H9 (cell line): Measurements from ENCODE around the gene TBC1D22A. TPM values are rescaled to one million over a fixed set of nuclear protein-coding genes. Genes with fewer than 3 reads are reported as not detected.

Source experiments
- DNase-seq: peaks from one replicate; pipeline ENCODE4 v3.0.0-alpha.2; 2017
- H2AFZ ChIP-seq: one replicate; pipeline ENCODE4 v1.6.1; 2013; ENCODE audit warnings: mild to moderate bottlenecking, low read length, control low read depth, moderate library complexity
- H2AK5ac ChIP-seq: 2 replicates; pipeline ENCODE4 v1.6.1; 2013; ENCODE audit warnings: low read length, control low read depth, mixed read lengths; ENCODE audit not compliant: insufficient read length
- H2BK120ac ChIP-seq: one replicate; pipeline ENCODE4 v1.6.1; 2013; ENCODE audit warnings: low read depth, mild to moderate bottlenecking, low read length, control low read depth, inconsistent platforms; ENCODE audit not compliant: poor library complexity, severe bottlenecking
- H2BK12ac ChIP-seq: 2 replicates; pipeline ENCODE4 v1.6.1; 2013; ENCODE audit warnings: low read length, control low read depth, mixed read lengths, low read depth; ENCODE audit not compliant: insufficient read length
- H2BK15ac ChIP-seq: 2 replicates; pipeline ENCODE4 v1.6.1; 2013; ENCODE audit warnings: low read depth, low read length, control low read depth
- H2BK20ac ChIP-seq: one replicate; pipeline ENCODE4 v1.6.1; 2013; ENCODE audit warnings: low read depth, mild to moderate bottlenecking, low read length, control low read depth, inconsistent platforms; ENCODE audit not compliant: poor library complexity, severe bottlenecking
- H2BK5ac ChIP-seq: 2 replicates; pipeline ENCODE4 v1.6.1; 2013; ENCODE audit warnings: low read length, control low read depth, mixed read lengths; ENCODE audit not compliant: insufficient read length
- H3K14ac ChIP-seq: 2 replicates; pipeline ENCODE4 v1.6.1; 2013; ENCODE audit warnings: low read length, control low read depth; ENCODE audit not compliant: insufficient read depth
- H3K18ac ChIP-seq: 2 replicates; pipeline ENCODE4 v1.6.1; 2013; ENCODE audit warnings: low read depth, mild to moderate bottlenecking, mixed read lengths, low read length, control low read depth; ENCODE audit not compliant: insufficient read length
- H3K23ac ChIP-seq: 2 replicates; pipeline ENCODE4 v1.6.1; 2013; ENCODE audit warnings: low read length, control low read depth, mixed read lengths, low read depth; ENCODE audit not compliant: insufficient read length
- H3K23me2 ChIP-seq: 2 replicates; pipeline ENCODE4 v1.6.1; 2013; ENCODE audit warnings: low read depth, mild to moderate bottlenecking, mixed read lengths, low read length, control low read depth; ENCODE audit not compliant: insufficient read length, poor library complexity, severe bottlenecking
- H3K27ac ChIP-seq: 2 replicates; pipeline ENCODE4 v1.5.1; 2013; ENCODE audit warnings: low read length, control low read depth, mixed read lengths, low read depth; ENCODE audit not compliant: insufficient read length
- H3K27me3 ChIP-seq: 2 replicates; pipeline ENCODE4 v1.6.1; 2013; ENCODE audit warnings: low read length, control low read depth, inconsistent platforms; ENCODE audit not compliant: insufficient read depth
- H3K4ac ChIP-seq: 2 replicates; pipeline ENCODE4 v1.6.1; 2013; ENCODE audit warnings: low read depth, mild to moderate bottlenecking, control low read depth, inconsistent platforms, low read length, moderate library complexity
- H3K4me1 ChIP-seq: 2 replicates; pipeline ENCODE4 v1.6.1; 2013; ENCODE audit warnings: low read length, control low read depth, inconsistent platforms; ENCODE audit not compliant: insufficient read depth
- H3K4me2 ChIP-seq: 2 replicates; pipeline ENCODE4 v1.6.1; 2013; ENCODE audit warnings: low read length, control low read depth, mixed read lengths; ENCODE audit not compliant: insufficient read length, insufficient read depth
- H3K56ac ChIP-seq: 2 replicates; pipeline ENCODE4 v1.6.1; 2013; ENCODE audit warnings: low read depth, mild to moderate bottlenecking, mixed read lengths, low read length, control low read depth; ENCODE audit not compliant: insufficient read length
- H3K79me1 ChIP-seq: 2 replicates; pipeline ENCODE4 v1.6.1; 2013; ENCODE audit warnings: low read depth, mild to moderate bottlenecking, moderate library complexity, low read length, control low read depth, inconsistent platforms; ENCODE audit not compliant: insufficient read depth, poor library complexity, severe bottlenecking
- H3K79me2 ChIP-seq: 2 replicates; pipeline ENCODE4 v1.6.1; 2013; ENCODE audit warnings: low read length, control low read depth, inconsistent platforms; ENCODE audit not compliant: insufficient read depth
- H3K9ac ChIP-seq: 2 replicates; pipeline ENCODE4 v1.6.1; 2013; ENCODE audit warnings: low read length, control low read depth, mixed read lengths; ENCODE audit not compliant: insufficient read length; ENCODE audit errors: extremely low read depth
- H3K9me3 ChIP-seq: one replicate; pipeline ENCODE4 v1.6.1; 2013; ENCODE audit warnings: low read depth, low read length, inconsistent platforms; ENCODE audit not compliant: control insufficient read depth
- H3T11ph ChIP-seq: one replicate; pipeline ENCODE4 v1.6.1; 2013; ENCODE audit warnings: mild to moderate bottlenecking, low read length, control low read depth, inconsistent platforms
- H4K20me1 ChIP-seq: one replicate; pipeline ENCODE4 v1.6.1; 2013; ENCODE audit not compliant: control insufficient read depth, insufficient read length, insufficient read depth
- H4K5ac ChIP-seq: 2 replicates; pipeline ENCODE4 v1.6.1; 2013; ENCODE audit warnings: low read depth, mild to moderate bottlenecking, mixed read lengths, low read length, control low read depth; ENCODE audit not compliant: insufficient read length
- H4K8ac ChIP-seq: replicated peaks from 2 replicates; pipeline ENCODE4 v1.6.1; 2013; ENCODE audit warnings: low read length, control low read depth, mixed read lengths, low read depth; ENCODE audit not compliant: insufficient read length
- H4K91ac ChIP-seq: 2 replicates; pipeline ENCODE4 v1.6.1; 2013; ENCODE audit warnings: low read depth, mild to moderate bottlenecking, moderate library complexity, mixed read lengths, low read length, control low read depth; ENCODE audit not compliant: insufficient read length
- H3K27ac Mint-ChIP-seq, 3 experiments: 2 replicates in 2 of 3; 3 replicates in 1 of 3; pipeline ENCODE4 v1.8.0; 2020 to 2021; ENCODE audit warnings: mixed read lengths in 3 of 3, mild to moderate bottlenecking in 1 of 3, moderate library complexity in 1 of 3
- H3K27me3 Mint-ChIP-seq: 2 replicates; pipeline ENCODE4 v1.8.0; 2021; ENCODE audit warnings: low read depth, mild to moderate bottlenecking, moderate library complexity, mixed read lengths
- H3K36me3 Mint-ChIP-seq, 3 experiments: 2 replicates in 2 of 3; 3 replicates in 1 of 3; pipeline ENCODE4 v1.8.0; 2020 to 2021; ENCODE audit warnings: low read depth in 3 of 3, mixed read lengths in 3 of 3; ENCODE audit not compliant: insufficient read depth in 1 of 3
- H3K4me1 Mint-ChIP-seq, 2 experiments: 2 replicates each; pipeline ENCODE4 v1.8.0; 2020; ENCODE audit warnings: mixed read lengths in 2 of 2
- H3K4me3 Mint-ChIP-seq, 2 experiments: 2 replicates in 1 of 2; 3 replicates in 1 of 2; pipeline ENCODE4 v1.8.0; 2020 to 2021; ENCODE audit warnings: mild to moderate bottlenecking in 2 of 2, mixed read lengths in 2 of 2, moderate library complexity in 1 of 2
- H3K9me3 Mint-ChIP-seq, 2 experiments: 2 replicates in 1 of 2; 3 replicates in 1 of 2; pipeline ENCODE4 v1.8.0; 2020; ENCODE audit warnings: mild to moderate bottlenecking in 2 of 2, mixed read lengths in 2 of 2, moderate library complexity in 1 of 2
- CTCF ChIP-seq: fragments of 200-600 bp; sonication (generic); conservative IDR thresholded peaks from 3 replicates; pipeline ENCODE4 v1.8.0; 2021; ENCODE audit warnings: antibody characterized with exemption, mild to moderate bottlenecking
- WGBS: extraction: QIAGEN DNeasy Blood & Tissue Kit; methylation state at CpG from one replicate; pipeline ENCODE4 v1.1.7; 2013; ENCODE audit warnings: missing lambda C conversion rate, low lambda C conversion rate, mixed read lengths; ENCODE audit not compliant: insufficient read length; ENCODE audit errors: extremely low coverage; 5-methylcytosine and 5-hydroxymethylcytosine counted together
- total RNA-seq: library from RNA; stranded (reverse); gene quantifications from 2 replicates; pipeline ENCODE4 v1.2.1, GENCODE V29; 2021

Gene TBC1D22A
- total RNA-seq, 1 experiment from 2014 or later = 20.8 TPM

GRCh38 chr22:47101321-47101885 lies 339.0 kb downstream of the TBC1D22A start:
- no peaks in the 10 kb centered on the region for H3K9me3 ChIP-seq
- H3K4me1 ChIP-seq = peaks cover 5% of the 10 kb centered on the region; the same call in 1 of the 2 replicates
- H3K23ac ChIP-seq = no peak overlapping the region
- peaks cover 2% of the 10 kb centered on the region for H4K20me1 ChIP-seq
- peak overlapping the region; percentile 58 for H3K18ac ChIP-seq
- H3K9ac ChIP-seq = no peak overlapping the region
- H3K4me2 ChIP-seq = no peak overlapping the region
- no peaks in the 10 kb centered on the region for H3K79me1 ChIP-seq
- H3K14ac ChIP-seq = no peak overlapping the region
- no peak overlapping the region for H2AFZ ChIP-seq
- Mint-ChIP-seq H3K36me3 (peaks cover 4 to 13% (median 5%) of the 10 kb centered on the region in 3 experiments; a peak in 3 of 7 replicates), H3K9me3 (no peaks in the 10 kb centered on the region; a peak in 3 of 5 replicates), H3K27me3 (no peaks in the 10 kb centered on the region), H3K4me1 (peaks cover 52 to 57% of the 10 kb centered on the region in 2 experiments), H3K4me3 (no peak overlapping the region), H3K27ac (peak overlapping the region; percentile 44 to 96 (median 93); a peak in 6 of 7 replicates)
- H3K27me3 ChIP-seq = no peaks in the 10 kb centered on the region
- no peak overlapping the region for H4K5ac ChIP-seq
- H4K8ac ChIP-seq = no peak overlapping the region
- H3K23me2 ChIP-seq = no peaks in the 10 kb centered on the region
- H3T11ph ChIP-seq = no peak overlapping the region
- H2BK5ac ChIP-seq = no peak overlapping the region
- H3K4ac ChIP-seq = peak overlapping the region; percentile 14; the same call in 1 of the 2 replicates
- peak overlapping the region; percentile 54 for H4K91ac ChIP-seq
- no peak overlapping the region for H2BK120ac ChIP-seq
- no peak for DNase-seq
- no peaks in the 10 kb centered on the region for H3K79me2 ChIP-seq
- no peak overlapping the region for H2BK12ac ChIP-seq
- TF ChIP-seq CTCF = no peak
- no peak overlapping the region for H3K56ac ChIP-seq
- no peak overlapping the region for H2AK5ac ChIP-seq
- WGBS = no CpG with 5 or more reads among the region's 16 CpGs
- H2BK15ac ChIP-seq = no peak overlapping the region
- H3K27ac ChIP-seq = no peak overlapping the region
- no peak overlapping the region for H2BK20ac ChIP-seq
